Cardiac fibroblast (primary cell): Measurements from ENCODE around the gene CHTF18.
A peak's percentile ranks its signal among the peaks of the same experiment; 100 is the strongest.
"Not testable (repeated sequence)": the region's sequence is repeated elsewhere in the genome, so short reads cannot be mapped to it uniquely, and the experiment has no call there.

ENCODE experiments used
- DNase-seq, 2 donors: peaks; one replicate each; pipeline versions ENCODE4 v3.0.0 to v3.0.0-alpha.2; 2010; ENCODE audit warnings: low read depth in 2 of 2
- H3K4me3 ChIP-seq, 2 donors: replicated peaks in 1 of 2; 1 replicate in 1 of 2; 2 replicates in 1 of 2; pipeline ENCODE4 v1.5.1; 2011; ENCODE audit warnings: low read depth in 2 of 2, low read length in 2 of 2, mild to moderate bottlenecking in 2 of 2, moderate library complexity in 1 of 2
- CTCF ChIP-seq: IDR thresholded peaks from one replicate; pipeline ENCODE4 v1.5.1; 2011; ENCODE audit warnings: low read depth, mild to moderate bottlenecking, low read length, inconsistent platforms

The CHTF18 gene

GRCh38 chr16:788399-789126 is at the start of gene CHTF18:
Gene CHTF18 (plus strand): TSS chr16:788620. CDS start chr16:788685, 65 bp downstream.
- TF ChIP-seq CTCF: no peak
- DNase-seq: peak; percentile 89 to 95
- H3K4me3 ChIP-seq: peak within 1 kb of the TSS; percentile 91 to 94

- TF ChIP-seq CTCF: no peak
- H3K4me3 ChIP-seq: peak overlapping the region; percentile 86 to 87
Observed at GRCh38 chr16:739560-740458, 48.6 kb upstream of the CHTF18 start.

GRCh38 chr16:740459-740763 is 48.0 kb upstream of the CHTF18 start:
- H3K4me3 ChIP-seq: peak overlapping the region; percentile 86 to 87
- DNase-seq: no peak
- TF ChIP-seq CTCF: no peak

More at GRCh38 chr16:739560-740458, 48.6 kb upstream of the CHTF18 start:
- DNase-seq: no peak

- peak within 1 kb of the TSS; percentile 86 to 87 for H3K4me3 ChIP-seq
- DNase-seq: peak; percentile 90 to 93
- peak; percentile 26 for TF ChIP-seq CTCF
Observed at GRCh38 chr16:740764-741505, 47.5 kb upstream of the CHTF18 start, which contains the start of gene CIAO3. Gene CIAO3 (minus strand): TSS chr16:740997. CDS start chr16:740985, 12 bp downstream.

- TF ChIP-seq CTCF: no peak
- no peak for DNase-seq
- no peak overlapping the region for H3K4me3 ChIP-seq
Observed at GRCh38 chr16:741986-742629, 46.3 kb upstream of the CHTF18 start.

- not testable (repeated sequence) for DNase-seq, H3K4me3 ChIP-seq
Observed at GRCh38 chr16:742894-743293, 45.5 kb upstream of the CHTF18 start.
